ENCODE data around the gene HIVEP2. TPM values are rescaled to one million over a fixed set of nuclear protein-coding genes. Genes with fewer than 3 reads are reported as not detected.

The HIVEP2 gene
- total RNA-seq, 1 experiment from 2014 or later = 8.2 TPM

GRCh38 chr6:142857233-142857761, 87.7 kb downstream of the HIVEP2 start:
- H3K27ac ChIP-seq = peak overlapping the region; percentile 67
- no peaks in the 10 kb centered on the region for H3K27me3 ChIP-seq
- peaks cover 67% of the 10 kb centered on the region for H3K4me1 ChIP-seq
- no peaks in the 10 kb centered on the region for H3K36me3 ChIP-seq
- no peaks in the 10 kb centered on the region for H3K9me3 ChIP-seq (replicated peaks)
- H3K4me3 ChIP-seq = peak overlapping the region; percentile 40
- DNase-seq = peak in 1 of 2 experiments; percentile 57

- no peaks in the 10 kb centered on the region for H3K27me3 ChIP-seq
- no peak for DNase-seq
- peak overlapping the region; percentile 40 for H3K4me3 ChIP-seq
- peaks cover 67% of the 10 kb centered on the region for H3K4me1 ChIP-seq
- no peaks in the 10 kb centered on the region for H3K9me3 ChIP-seq (replicated peaks)
- H3K36me3 ChIP-seq = no peaks in the 10 kb centered on the region
- peak overlapping the region; percentile 67 for H3K27ac ChIP-seq
Observed at GRCh38 chr6:142856624-142857232, 88.2 kb downstream of the HIVEP2 start.

- DNase-seq = no peak
- H3K36me3 ChIP-seq = no peaks in the 10 kb centered on the region
- no peak overlapping the region for H3K4me3 ChIP-seq
- no peaks in the 10 kb centered on the region for H3K9me3 ChIP-seq (replicated peaks)
- H3K27ac ChIP-seq = peak overlapping the region; percentile 67
- no peaks in the 10 kb centered on the region for H3K27me3 ChIP-seq
- peaks cover 68% of the 10 kb centered on the region for H3K4me1 ChIP-seq
Observed at GRCh38 chr6:142855893-142856623, 88.9 kb downstream of the HIVEP2 start.

- H3K4me3 ChIP-seq = no peak overlapping the region
- DNase-seq = peak; percentile 57 to 80
- peaks cover 77% of the 10 kb centered on the region for H3K4me1 ChIP-seq
- no peaks in the 10 kb centered on the region for H3K27me3 ChIP-seq
- H3K27ac ChIP-seq = peak overlapping the region; percentile 67
- no peaks in the 10 kb centered on the region for H3K9me3 ChIP-seq (replicated peaks)
- no peaks in the 10 kb centered on the region for H3K36me3 ChIP-seq
Observed at GRCh38 chr6:142854589-142855488, 90.1 kb downstream of the HIVEP2 start.

- DNase-seq = peak; percentile 71 to 83
- Histone ChIP-seq H3K27ac (peak overlapping the region; percentile 67), H3K4me1 (peaks cover 77% of the 10 kb centered on the region), H3K27me3 (no peaks in the 10 kb centered on the region), H3K9me3 (replicated peaks) (no peaks in the 10 kb centered on the region), H3K4me3 (no peak overlapping the region), H3K36me3 (no peaks in the 10 kb centered on the region)
Observed at GRCh38 chr6:142853244-142854180, 91.5 kb downstream of the HIVEP2 start.

GRCh38 chr6:142851601-142852000, 93.4 kb downstream of the HIVEP2 start:
- Histone ChIP-seq H3K9me3 (replicated peaks) (no peaks in the 10 kb centered on the region), H3K27ac (no peak overlapping the region), H3K4me1 (peaks cover 71% of the 10 kb centered on the region), H3K27me3 (no peaks in the 10 kb centered on the region), H3K4me3 (no peak overlapping the region), H3K36me3 (no peaks in the 10 kb centered on the region)
- no peak for DNase-seq

GRCh38 chr6:142850679-142851423, 94.1 kb downstream of the HIVEP2 start:
- H3K36me3 ChIP-seq = no peaks in the 10 kb centered on the region
- H3K27me3 ChIP-seq = no peaks in the 10 kb centered on the region
- H3K4me3 ChIP-seq = no peak overlapping the region
- no peak overlapping the region for H3K27ac ChIP-seq
- H3K9me3 ChIP-seq (replicated peaks) = no peaks in the 10 kb centered on the region
- H3K4me1 ChIP-seq = peaks cover 69% of the 10 kb centered on the region
- DNase-seq = peak in 1 of 2 experiments; percentile 48

GRCh38 chr6:142848976-142849375, 96.0 kb downstream of the HIVEP2 start:
- no peak overlapping the region for H3K4me3 ChIP-seq
- no peaks in the 10 kb centered on the region for H3K36me3 ChIP-seq
- H3K4me1 ChIP-seq = peaks cover 60% of the 10 kb centered on the region
- H3K27ac ChIP-seq = no peak overlapping the region
- DNase-seq = no peak
- no peaks in the 10 kb centered on the region for H3K27me3 ChIP-seq
- no peaks in the 10 kb centered on the region for H3K9me3 ChIP-seq (replicated peaks)

GRCh38 chr6:142848156-142848555, 96.8 kb downstream of the HIVEP2 start:
- Histone ChIP-seq H3K4me1 (peaks cover 52% of the 10 kb centered on the region), H3K4me3 (no peak overlapping the region), H3K27ac (peak overlapping the region; percentile 74), H3K9me3 (replicated peaks) (no peaks in the 10 kb centered on the region), H3K27me3 (no peaks in the 10 kb centered on the region), H3K36me3 (no peaks in the 10 kb centered on the region)
- no peak for DNase-seq

GRCh38 chr6:142846883-142847287, 98.1 kb downstream of the HIVEP2 start:
- H3K4me3 ChIP-seq = peak overlapping the region; percentile 49
- DNase-seq = peak; percentile 83 to 90
- H3K4me1 ChIP-seq = peaks cover 39% of the 10 kb centered on the region

GRCh38 chr6:142846459-142846831, 98.5 kb downstream of the HIVEP2 start:
- peak overlapping the region; percentile 49 for H3K4me3 ChIP-seq
- no peak for DNase-seq
- no peaks in the 10 kb centered on the region for H3K36me3 ChIP-seq
- peak overlapping the region; percentile 74 for H3K27ac ChIP-seq
- H3K9me3 ChIP-seq (replicated peaks) = no peaks in the 10 kb centered on the region
- no peaks in the 10 kb centered on the region for H3K27me3 ChIP-seq
- H3K4me1 ChIP-seq = peaks cover 36% of the 10 kb centered on the region

More at GRCh38 chr6:142846883-142847287, 98.1 kb downstream of the HIVEP2 start:
- Histone ChIP-seq H3K27me3 (no peaks in the 10 kb centered on the region), H3K27ac (peak overlapping the region; percentile 74), H3K9me3 (replicated peaks) (no peaks in the 10 kb centered on the region), H3K36me3 (no peaks in the 10 kb centered on the region)

GRCh38 chr6:142845624-142846458, 99.1 kb downstream of the HIVEP2 start:
- H3K27me3 ChIP-seq = no peaks in the 10 kb centered on the region
- peak overlapping the region; percentile 74 for H3K27ac ChIP-seq
- DNase-seq = peak; percentile 93 to 96
- peaks cover 30% of the 10 kb centered on the region for H3K4me1 ChIP-seq
- H3K4me3 ChIP-seq = peak overlapping the region; percentile 49
- H3K36me3 ChIP-seq = no peaks in the 10 kb centered on the region
- no peaks in the 10 kb centered on the region for H3K9me3 ChIP-seq (replicated peaks)

Data from SJCRH30 (cell line).